Hematopoietic multipotent progenitor cell (in vitro differentiated cells): ENCODE measurements around the gene PPP2R2C. TPM values are rescaled to one million over a fixed set of nuclear protein-coding genes. Genes with fewer than 3 reads are reported as not detected.

ENCODE experiments used
- DNase-seq, 3 donors: peaks; one replicate each; pipeline ENCODE4 v3.0.0-alpha.2; 2011 to 2015; ENCODE audit warnings: low read depth in 2 of 3, low spot score in 2 of 3
- total RNA-seq: library from RNA; depleted of rRNA; stranded (reverse); fragments of >200 nt; gene quantifications from one replicate; pipeline ENCODE4 v1.2.3, GENCODE V29; 2012

Gene PPP2R2C
- total RNA-seq, 1 donor: under 0.01 TPM

- DNase-seq: no peak
These were observed 22.2 kb upstream of the PPP2R2C start for GRCh38 chr4:6494431-6495295.

- DNase-seq: no peak
These were observed 21.4 kb upstream of the PPP2R2C start for GRCh38 chr4:6493658-6494304.

GRCh38 chr4:6492861-6493657, 20.6 kb upstream of the PPP2R2C start:
- no peak for DNase-seq

GRCh38 chr4:6492027-6492590, 19.7 kb upstream of the PPP2R2C start:
- DNase-seq: no peak

GRCh38 chr4:6491235-6491634, 18.8 kb upstream of the PPP2R2C start:
- DNase-seq: no peak

- no peak for DNase-seq
These were observed 17.5 kb upstream of the PPP2R2C start for GRCh38 chr4:6489927-6490326.

- no peak for DNase-seq
These were observed 15.1 kb upstream of the PPP2R2C start for GRCh38 chr4:6487466-6487865.

GRCh38 chr4:6480534-6481088, 8.2 kb upstream of the PPP2R2C start:
- DNase-seq: no peak

GRCh38 chr4:6478546-6479220, 6.3 kb upstream of the PPP2R2C start:
- DNase-seq: no peak

GRCh38 chr4:6476893-6477292, 4.5 kb upstream of the PPP2R2C start:
- no peak for DNase-seq

- no peak for DNase-seq
These were observed 3.1 kb upstream of the PPP2R2C start for GRCh38 chr4:6475492-6476020.

GRCh38 chr4:6474705-6475457, 2.5 kb upstream of the PPP2R2C start:
- DNase-seq: no peak

GRCh38 chr4:6474053-6474568, 1.7 kb upstream of the PPP2R2C start:
- no peak for DNase-seq

- no peak for DNase-seq
These were observed 1.0 kb upstream of the PPP2R2C start for GRCh38 chr4:6473264-6474052.

- DNase-seq: no peak
These were observed 417 bp downstream of the PPP2R2C start for GRCh38 chr4:6472008-6472386.

- DNase-seq: no peak
These were observed 957 bp downstream of the PPP2R2C start for GRCh38 chr4:6471307-6472007.

GRCh38 chr4:6470502-6471306, 1.7 kb downstream of the PPP2R2C start:
- DNase-seq: peak in 2 of 3 donors; percentile 18 to 19
